Spleen (tissue), 7 donors: ENCODE results near the gene APPL1.

Experiments
- CTCF ChIP-seq, 11 experiments: fragments of 200-600 bp in 7 of 11; fragments of 450-650 bp in 4 of 11; sonication (generic) in 4 of 11; IDR thresholded peaks in 8 of 11; conservative IDR thresholded peaks in 3 of 11; 1 replicate in 7 of 11; 2 replicates in 4 of 11; pipeline versions ENCODE4 v1.4.0 to v1.8.0; 2016 to 2021; ENCODE audit warnings: antibody characterized with exemption in 11 of 11, inconsistent platforms in 4 of 11, mild to moderate bottlenecking in 1 of 11
- POLR2A ChIP-seq, 3 donors: fragments of 450-650 bp; IDR thresholded peaks; one replicate each; pipeline ENCODE4 v1.5.1; 2017; ENCODE audit warnings: antibody characterized with exemption in 3 of 3, mild to moderate bottlenecking in 1 of 3
- POLR2AphosphoS5 ChIP-seq, 3 donors: sonication (generic); formaldehyde crosslinking; IDR thresholded peaks; one replicate each; pipeline ENCODE4 v1.5.1; 2017; ENCODE audit warnings: antibody characterized with exemption in 3 of 3
- donor health status: DM: no; HTN: no; CAD: no; lungs with moderate emphysema.
- donor health status: DM: no; HTN: no; CAD: no.
- donor health status: DM: no; HTN: no; CAD: no.

GRCh38 chr3:57244946-57245345, 17.4 kb downstream of the APPL1 start:
- TF ChIP-seq POLR2A (IDR thresholded peaks at IDR 0.05) (no peak), POLR2AphosphoS5 (IDR thresholded peaks at IDR 0.05) (no peak), CTCF (IDR thresholded peaks at IDR 0.05 in 8 of 11, conservative IDR thresholded peaks at IDR 0.05 in 3 of 11) (no peak)
